HuH-7 (cell line): Measurements from ENCODE around the gene SPDYA.

Source experiments
- DNase-seq: peaks from one replicate; pipeline ENCODE4 v3.0.0; 2011; ENCODE audit warnings: low spot score

SPDYA gene

DNA sequence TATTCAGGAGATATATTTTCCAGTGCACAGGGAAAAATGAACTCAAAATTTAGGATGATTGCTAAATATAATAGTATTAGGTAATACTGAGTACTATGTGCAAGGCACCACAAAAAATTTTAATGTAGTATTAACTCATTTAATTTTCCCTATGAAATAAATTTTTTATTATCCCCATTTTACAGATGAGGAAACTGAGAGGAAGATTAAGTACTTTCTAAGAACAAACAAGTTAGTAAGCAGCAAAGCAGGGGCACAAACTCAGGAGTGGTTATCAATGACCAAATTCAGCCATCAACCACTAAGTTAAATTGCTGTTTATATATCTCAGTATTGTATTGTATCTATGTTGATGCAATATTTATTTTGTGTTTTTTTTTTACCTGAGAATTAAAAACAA, 14.2 kb downstream of the SPDYA start:
- no peak for DNase-seq

DNA sequence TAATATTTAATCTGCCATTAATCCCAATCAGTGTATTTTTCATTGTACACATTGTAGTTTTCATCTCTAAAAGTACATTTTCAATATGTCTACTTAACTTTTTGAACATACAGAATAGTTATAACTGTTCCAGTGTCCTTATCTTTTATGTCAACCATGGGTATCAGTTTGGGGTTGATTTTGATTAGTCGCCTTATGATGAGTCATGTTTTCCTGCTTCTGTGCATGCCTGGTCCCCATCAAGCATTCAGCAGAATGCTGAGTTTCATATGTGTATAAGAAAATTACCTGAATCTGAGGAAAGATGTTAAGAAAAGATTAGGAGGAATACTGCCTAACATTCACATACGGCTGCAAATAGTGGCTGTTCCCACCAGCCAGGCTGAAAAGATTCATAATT, 17.7 kb downstream of the SPDYA start:
- no peak for DNase-seq

DNA sequence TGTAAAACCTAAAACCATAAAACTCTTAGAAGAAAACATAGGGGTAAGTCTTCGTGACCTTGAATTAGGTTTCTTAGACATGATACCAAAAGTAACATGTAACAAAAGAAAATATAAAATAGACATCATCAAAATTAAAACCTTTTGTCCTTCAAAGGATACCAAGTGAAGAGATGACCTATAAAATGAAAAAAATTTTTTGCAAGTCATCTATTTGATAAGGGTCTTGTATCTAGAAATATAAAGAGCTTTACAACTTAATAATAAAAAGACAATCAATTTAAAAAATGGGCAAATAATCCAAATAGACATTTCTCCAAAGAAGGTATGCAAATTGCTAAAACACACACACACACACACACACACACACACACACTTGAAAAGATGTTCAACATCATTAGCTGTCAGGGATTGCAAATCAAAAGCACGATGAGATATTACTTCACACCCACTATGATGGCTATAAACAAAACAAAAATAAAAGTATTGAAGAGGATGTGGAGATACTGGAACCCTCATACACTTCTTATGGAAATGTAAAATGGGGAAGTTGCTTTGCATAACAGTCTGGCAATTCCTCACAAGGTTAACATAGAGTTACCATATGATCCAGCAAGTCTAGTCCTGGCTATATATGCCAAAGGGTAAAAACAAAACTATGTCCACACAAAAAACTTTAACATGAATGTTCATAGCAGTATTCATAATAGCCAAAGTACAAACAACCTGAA, 23.3 kb downstream of the SPDYA start:
- no peak for DNase-seq

DNA sequence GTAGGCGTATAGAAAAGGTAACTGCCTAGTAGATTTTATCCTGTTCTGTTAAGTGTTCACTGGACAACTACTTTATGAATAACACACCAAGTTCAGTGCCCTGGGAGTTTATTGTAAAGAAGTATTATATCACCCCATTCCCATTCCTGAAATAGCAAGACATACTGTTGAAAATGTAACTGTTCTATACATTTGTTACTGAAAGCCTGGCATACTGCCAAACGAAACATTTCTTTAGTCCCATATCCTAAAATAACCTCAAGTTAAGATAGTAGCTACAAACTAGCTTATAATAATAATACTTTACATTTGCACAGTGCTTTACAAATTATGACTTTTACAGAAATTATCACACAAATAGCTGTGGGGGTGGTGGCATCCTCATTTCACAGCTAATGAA, 25.1 kb downstream of the SPDYA start:
- no peak for DNase-seq

DNA sequence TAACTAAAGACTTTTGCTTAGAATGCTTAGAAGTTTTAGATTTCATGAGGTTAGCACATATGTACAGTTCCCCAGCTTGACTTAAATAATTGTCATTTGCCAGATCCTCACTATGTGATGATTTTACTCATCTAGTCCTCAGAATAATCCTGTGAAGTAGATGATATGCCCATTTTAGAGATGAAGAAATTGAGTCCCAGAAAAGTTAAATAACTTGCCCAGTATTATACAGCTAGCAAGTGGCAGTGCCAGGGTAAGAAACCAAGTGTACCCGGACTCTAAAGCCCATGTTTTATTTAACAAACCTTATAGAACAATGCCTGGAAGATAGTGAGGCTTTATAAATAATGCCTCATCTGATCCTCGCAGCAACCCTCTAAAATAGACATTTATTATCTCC, 28.3 kb downstream of the SPDYA start:
- no peak for DNase-seq

DNA sequence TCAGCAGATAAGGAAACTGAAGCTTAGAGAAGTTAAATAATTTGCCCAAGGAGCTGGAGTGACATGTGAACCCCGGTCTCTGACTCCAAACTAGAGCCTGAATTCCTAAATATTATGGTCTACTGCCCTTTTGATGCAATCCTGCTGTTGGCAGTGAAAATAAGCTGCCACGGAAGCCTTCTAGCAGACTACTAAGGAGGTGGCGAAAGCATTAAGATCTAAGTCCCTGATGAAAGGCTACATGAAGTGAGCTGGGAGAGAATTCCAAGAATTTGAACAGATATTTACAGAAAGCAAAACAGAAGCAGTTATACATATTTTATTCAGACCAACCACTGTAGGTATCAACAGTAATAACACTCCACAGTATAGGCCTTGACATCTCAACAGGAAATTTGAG, 31.4 kb downstream of the SPDYA start:
- no peak for DNase-seq

DNA sequence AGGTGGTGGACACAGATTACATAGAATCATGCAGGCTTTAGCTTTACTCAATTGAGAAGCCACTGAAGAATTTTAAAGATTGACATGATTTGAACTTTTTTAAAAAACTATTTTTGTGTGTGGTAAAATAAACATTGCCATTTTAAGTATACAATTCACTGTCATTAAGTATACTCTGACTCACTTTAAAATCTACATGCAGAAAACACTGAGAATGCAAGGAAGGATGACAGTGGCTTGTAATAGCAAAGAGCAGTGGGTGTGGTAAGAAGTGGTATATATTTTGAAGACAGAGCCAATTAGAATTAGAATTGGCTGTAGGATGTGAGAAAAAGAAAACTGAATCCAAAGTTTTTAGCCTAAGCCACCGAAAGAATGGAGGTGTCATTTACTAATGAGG, 44.6 kb downstream of the SPDYA start:
- no peak for DNase-seq

DNA sequence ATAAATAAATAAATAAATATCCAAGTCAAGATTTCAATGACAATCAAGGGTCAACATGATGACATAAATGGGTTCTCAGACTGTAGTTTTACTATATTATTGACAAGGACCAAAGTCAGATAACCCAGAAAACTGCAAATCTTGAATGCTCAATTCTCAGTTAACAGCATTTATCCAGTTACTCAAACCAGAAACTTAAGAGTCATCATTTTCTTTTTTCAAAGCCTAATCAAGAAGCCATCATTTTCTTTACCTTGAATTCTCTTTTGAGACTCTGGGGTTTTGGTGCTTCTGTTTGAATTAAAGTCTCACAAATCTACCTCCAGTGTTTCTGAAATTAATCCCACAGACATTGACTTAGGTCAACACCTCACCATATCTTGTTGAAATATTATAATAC, 45.3 kb downstream of the SPDYA start:
- DNase-seq = no peak

GRCh38 chr2:28868611-28869010, 58.0 kb downstream of the SPDYA start:
- no peak for DNase-seq

DNA sequence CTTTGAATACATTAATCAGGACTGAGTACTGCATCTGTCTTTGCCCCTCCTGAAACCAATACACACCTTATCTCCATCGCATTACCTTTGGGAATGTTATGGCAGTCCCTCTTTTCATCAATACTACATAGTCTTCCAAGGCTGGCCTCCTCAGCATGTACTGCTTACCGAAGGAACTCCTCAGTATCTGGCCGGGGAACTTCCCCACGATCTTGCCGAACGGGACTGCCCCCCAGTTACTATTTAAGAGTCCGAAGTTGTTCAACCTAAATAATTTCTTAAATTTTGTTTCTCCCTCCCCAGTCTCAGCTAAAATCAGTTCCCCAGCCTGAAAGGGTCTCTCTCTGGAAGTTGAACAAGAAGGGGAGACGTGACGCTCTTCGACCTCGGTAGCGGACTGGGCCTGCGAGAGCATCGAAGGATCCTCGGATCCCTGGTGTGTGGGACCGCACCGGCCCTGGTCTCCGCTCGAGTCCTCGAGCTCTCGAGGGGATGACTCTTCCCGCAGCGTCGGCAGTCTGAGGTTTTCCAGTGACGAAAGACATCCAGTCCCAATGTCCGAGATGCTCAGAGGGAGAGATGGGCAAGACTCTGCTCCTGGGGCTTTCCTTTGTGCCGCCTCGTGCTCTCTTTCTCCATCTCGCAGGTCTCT, 59.0 kb downstream of the SPDYA start:
- peak; percentile 19 for DNase-seq

- peak; percentile 90 for DNase-seq
Measured at GRCh38 chr2:28870146-28870891, 59.7 kb downstream of the SPDYA start, which contains the start of gene TRMT61B. Gene TRMT61B, minus strand, starts transcription at chr2:28870309. Its CDS starts 32 bp downstream, at chr2:28870277.

DNA sequence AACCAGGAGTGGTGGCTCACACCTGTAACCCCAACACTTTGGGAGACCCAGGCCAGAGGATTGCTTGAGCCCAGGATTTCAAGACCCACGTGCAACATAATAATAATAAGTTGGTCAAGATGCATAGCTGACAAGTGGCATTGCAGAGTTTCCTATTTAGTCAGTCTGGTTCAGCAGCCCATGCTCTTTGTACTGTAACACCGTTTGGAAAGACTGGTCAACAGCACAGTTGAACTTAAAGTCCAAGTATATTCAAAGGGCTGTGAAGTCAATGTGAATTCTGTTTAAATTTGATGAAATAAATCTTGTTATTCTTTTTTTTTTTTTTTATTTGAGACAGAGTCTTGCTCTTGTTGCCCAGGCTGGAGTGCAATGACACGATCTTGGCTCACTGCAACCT, 61.0 kb downstream of the SPDYA start:
- no peak for DNase-seq

DNA sequence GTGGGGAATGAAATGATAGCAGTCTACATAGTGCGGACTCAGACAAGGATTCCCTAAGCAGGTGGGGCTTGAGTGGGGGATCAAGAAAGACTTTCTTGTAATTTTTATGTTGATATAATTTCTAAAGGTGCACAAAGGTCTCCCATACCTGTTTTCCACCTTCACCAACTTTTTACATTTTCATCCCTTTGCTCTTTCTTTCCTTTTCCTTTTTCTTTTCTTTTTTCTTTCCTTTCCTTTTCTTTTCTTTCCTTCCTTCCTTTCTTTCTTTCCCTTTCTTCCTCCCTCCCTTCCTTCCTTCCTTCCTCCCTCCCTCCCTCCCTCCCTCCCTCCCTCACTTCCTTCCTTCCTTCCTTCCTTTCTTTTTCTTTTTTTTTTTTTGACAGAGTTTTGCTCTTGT, 69.6 kb downstream of the SPDYA start:
- DNase-seq = no peak

DNA sequence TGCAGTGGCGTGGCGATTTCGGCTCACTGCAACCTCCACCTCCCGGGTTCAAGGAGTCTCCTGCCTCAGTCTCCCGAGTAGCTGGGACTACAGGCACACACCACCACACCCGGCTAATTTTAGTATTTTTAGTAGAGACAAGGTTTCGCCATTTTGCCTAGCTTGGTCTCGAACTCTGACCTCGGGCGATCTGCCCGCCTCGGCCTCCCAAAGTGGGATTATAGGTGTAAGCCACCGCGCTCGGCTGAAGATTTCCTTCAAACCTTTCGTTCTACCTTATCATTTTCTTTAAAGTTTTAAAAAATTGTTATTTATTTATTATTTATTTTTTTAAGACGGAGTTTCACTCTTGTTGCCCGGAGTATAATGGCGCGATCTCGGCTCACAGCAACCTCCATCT, 82.9 kb downstream of the SPDYA start:
- no peak for DNase-seq

GRCh38 chr2:28894470-28895188, 84.0 kb downstream of the SPDYA start, which contains the start of gene WDR43:
Gene WDR43, plus strand, starts transcription at chr2:28894667. Its CDS starts 32 bp downstream, at chr2:28894699.
- DNase-seq = peak; percentile 87

- DNase-seq = peak; percentile 11
Measured at GRCh38 chr2:28895189-28895893, 84.7 kb downstream of the SPDYA start.

- DNase-seq = no peak
Measured at GRCh38 chr2:28896906-28897305, 86.3 kb downstream of the SPDYA start.

GRCh38 chr2:28898048-28898447, 87.4 kb downstream of the SPDYA start:
- no peak for DNase-seq
